Measurements from ENCODE around the gene HDHD2.

The HDHD2 gene

GRCh38 chr18:47143899-47144485, 6.3 kb downstream of the HDHD2 start:
- no peak for DNase-seq

GRCh38 chr18:47143153-47143552, 7.1 kb downstream of the HDHD2 start:
- no peak for DNase-seq

DNA sequence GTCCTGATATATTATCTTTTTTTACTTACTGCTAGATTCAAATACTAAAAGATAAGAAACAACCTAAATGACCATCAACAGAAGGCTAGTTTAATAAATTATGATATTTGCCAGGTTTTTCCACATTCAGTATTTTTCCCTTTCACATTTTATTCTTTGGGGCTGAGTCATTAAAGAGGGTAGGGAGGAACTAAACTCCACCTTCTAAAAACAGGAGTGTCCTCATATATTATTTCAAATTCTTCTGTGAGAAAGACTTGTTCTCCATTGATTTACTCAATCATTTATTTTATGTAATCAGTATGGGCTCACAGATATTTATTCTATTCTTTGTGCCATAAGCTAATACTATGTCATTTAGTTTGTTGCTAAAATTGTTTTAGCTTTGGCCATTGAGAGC, 9.0 kb downstream of the HDHD2 start:
- no peak for DNase-seq

DNA sequence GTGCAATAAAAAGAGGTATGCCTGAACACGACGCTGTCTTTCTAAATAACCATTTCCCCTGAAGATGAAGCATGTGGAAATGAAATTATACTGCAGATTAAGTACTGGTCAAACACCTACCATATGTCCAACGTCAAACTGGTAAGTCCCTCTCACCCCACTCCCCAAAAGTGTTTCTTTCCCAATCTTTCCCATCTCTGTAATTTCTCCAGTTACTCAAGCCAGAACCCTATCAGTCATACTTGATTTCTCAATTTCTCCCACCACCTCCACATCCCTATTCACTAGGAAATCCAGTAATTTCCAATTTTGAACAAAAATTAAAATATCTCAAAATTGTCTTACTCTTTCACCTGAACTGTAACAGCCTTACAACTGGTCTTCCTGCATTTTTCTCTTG, 29.2 kb downstream of the HDHD2 start:
- DNase-seq = no peak

DNA sequence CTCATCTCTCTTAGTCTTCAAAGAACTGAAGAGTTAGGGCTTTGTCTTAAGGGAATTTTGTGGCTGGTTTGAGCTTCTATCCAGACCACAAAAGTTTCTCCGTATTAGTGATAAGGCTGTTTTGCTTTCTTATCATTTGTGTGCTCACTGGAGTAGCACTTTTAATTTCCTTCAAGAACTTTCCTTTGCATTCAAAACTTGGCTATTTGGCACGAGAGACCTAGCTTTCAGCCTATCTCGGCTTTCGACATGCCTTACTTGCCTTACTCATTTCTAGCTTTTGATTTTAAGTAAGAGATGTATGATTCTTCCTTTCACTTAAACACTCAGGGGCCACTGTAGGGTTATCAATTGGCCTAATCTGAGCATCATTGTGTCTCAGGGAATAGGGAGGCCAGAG, 29.9 kb downstream of the HDHD2 start:
- no peak for DNase-seq

DNA sequence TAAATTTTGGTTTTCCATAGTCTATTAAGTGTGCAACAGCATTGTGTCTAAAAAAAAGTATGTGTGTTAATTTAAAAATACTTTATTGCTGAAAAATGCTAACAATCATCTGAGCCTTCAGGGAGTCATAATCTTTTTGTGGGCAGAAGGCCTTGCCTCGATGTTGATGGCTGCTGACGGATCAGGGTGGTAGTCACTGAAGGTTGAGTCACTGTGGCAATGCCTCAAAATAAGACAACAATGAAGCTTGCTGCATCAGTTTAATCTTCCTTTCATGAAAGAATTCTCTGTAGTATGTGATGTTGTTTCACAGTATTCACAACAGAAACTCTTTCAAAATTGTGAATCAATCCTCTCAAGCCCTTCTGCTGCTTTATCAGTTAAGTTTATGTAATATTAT, 31.3 kb downstream of the HDHD2 start:
- no peak for DNase-seq

GRCh38 chr18:47115205-47115604, 35.1 kb downstream of the HDHD2 start:
- DNase-seq = no peak

GRCh38 chr18:47113796-47114540, 36.3 kb downstream of the HDHD2 start:
- no peak for DNase-seq

DNA sequence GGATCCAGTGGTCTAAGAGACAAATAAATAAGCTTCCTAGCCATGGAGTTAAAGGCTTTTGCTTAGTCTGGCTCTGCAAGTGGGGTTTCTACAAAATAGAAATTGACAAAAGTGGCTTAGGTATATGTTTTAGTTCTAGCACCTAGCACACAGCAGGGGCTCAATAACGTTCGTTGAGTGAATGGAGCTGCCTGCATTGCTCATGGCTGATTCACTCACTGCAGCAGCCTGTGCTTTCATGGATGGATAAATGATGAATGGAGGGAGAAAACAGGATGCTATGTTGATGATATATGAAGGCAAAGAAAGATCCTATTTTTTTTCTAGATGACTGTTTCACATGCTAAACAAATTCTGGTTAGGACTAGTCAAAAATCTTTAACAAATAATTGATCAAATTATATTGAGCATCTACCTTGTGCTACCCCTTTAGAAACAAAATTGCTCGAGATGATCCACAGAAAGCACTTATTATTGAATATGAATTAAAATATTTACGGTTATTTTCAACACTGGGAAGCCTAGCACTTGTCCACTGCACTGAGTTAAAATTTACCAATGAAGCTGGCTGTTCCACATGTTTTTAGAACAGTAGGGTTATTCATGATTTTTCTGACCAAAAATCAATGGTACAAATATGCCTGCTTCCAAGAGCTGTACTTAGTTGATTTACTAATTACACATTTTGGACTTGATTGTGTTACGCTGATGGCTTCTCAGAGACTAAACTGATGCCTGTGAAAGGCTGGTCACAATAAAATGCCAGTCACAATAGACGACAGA, 39.6 kb downstream of the HDHD2 start:
- DNase-seq = no peak

GRCh38 chr18:47109720-47110119, 40.6 kb downstream of the HDHD2 start:
- DNase-seq = no peak

DNA sequence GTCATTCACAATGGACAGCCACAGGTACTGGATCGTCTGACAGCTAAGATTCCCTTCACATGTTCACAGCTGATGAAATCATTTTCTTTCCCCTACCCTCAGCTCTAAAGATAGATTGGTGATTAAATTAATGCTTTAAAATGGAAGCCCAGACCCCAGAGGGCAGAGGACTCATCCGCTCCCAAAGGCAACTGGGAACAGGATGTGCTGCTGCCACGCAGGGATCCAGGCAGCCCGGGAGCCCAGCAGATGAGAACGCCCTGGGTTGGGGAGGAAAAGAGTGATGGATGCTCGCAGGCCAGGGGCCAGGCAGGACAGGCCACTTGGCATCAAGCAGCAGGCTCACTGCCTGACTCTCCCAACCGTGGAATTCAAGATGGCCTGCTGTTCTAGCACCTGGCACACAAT, 41.3 kb downstream of the HDHD2 start:
- DNase-seq = no peak

DNA sequence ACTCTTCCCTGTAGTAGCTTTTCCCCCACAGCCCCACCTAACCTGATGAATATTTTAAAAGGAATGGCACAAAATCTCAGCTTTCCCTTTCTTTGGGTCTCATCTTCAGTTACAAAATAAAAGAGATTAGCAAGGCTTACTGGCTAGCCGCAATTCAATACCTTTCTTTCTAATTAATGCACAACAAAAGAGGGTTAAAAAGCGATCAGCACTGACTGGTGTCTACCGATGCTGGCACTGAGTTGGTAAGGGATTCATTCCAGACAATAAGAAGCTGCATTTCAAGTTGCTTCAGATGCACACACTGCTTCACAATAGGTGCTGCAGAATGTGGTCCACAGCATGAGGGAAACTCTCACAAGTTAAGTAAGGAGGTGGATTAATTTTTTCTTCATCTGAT, 41.9 kb downstream of the HDHD2 start:
- no peak for DNase-seq

- DNase-seq = no peak
These were observed 50.0 kb downstream of the HDHD2 start for GRCh38 chr18:47100212-47100831.

- no peak for DNase-seq
These were observed 54.5 kb downstream of the HDHD2 start for GRCh38 chr18:47095810-47096209.

DNA sequence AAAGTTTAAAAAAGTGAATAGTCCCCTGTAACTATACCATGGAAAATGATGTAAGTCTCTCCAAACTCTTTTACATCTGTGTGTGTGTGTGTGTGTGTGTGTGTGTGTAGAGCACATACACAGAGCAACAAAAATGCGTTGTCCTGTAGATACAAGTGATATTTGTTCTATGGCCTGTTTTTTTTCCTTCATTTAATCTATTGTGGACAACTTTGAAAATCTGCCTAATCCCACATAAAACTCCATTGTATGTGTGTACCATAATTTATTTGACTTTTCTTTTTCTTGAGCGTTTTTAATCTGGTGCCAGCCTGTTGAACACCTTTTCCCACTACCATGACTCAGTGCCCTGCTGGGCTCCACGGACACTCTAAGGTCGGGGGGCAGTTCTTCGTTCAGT, 62.6 kb downstream of the HDHD2 start:
- DNase-seq = no peak

- no peak for DNase-seq
These were observed 68.7 kb downstream of the HDHD2 start for GRCh38 chr18:47081578-47081977.

DNA sequence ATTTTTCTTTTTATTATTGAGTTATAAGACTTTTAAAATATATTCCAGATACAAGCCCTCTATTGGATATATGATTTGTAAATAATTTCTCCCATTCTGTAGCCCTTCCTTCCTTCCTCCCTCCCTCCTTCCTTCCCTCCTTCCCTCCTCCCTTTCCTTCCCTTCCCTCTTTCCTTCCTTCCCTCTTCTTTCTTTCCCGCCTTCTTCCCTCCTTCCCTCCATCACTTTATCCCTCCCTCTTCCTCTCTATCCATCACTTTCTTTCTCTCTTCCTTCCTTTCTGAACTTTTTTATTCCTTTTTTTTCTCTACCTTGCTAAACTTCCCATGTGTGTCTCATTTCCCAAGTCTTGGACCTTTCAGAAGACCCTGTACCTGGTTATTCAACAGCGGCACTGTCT, 69.4 kb downstream of the HDHD2 start:
- no peak for DNase-seq

- no peak for DNase-seq
These were observed 73.2 kb downstream of the HDHD2 start for GRCh38 chr18:47077111-47077510.

DNA sequence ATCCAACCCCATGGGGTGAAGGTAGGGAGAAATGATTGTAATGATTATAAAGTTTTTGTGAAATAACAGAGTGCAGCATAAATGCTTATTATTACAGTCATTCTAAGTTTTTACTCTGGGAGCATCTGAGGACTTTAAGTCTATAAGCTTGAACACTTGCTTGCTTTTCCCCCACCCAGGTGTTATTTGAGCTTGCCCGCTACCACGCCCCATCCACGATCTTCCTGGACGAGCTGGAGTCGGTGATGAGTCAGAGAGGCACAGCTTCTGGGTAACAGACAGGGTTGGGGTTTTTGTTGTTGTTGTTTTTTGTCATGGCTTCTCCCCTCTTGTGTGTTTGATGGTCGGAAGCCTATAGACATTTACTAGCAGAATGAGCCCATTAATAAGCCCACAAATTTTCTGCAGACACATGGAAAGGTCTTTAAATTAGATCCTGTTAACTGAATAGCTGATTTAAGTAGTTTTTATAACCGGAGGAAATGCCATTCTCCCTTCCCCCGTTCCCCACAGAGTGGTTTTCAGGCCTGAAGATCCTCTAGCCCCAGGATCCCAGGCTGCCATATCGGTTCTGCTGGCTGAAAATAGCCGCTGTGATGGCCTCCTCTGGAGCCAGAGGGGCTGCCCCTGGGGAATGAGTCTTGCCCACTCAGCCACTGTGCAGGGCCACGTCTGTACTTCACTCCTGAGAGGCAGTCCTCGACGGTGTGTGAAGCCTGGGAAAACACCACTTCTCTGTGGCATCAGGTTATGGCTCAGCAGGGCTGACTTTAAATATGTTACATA, 75.0 kb downstream of the HDHD2 start:
- no peak for DNase-seq

DNA sequence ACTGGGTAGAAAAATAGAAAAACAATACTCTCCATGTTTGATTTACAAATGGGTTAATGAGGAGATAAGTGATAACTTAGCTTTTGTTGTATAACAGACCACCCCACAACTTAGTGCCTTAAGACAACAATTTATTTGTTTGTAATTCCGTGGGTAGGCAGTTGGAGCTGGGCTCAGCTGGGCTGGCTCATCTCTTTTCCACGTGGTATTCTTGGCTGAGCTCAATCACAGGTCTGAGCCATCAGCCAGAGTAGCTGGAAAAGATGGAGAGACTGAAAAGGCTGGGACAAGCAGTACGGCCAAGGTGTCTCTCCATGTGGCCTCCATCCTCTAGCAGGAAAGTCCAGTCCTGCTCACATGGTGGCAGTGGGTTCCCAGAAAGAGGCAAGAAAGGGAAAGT, 82.7 kb downstream of the HDHD2 start:
- DNase-seq = no peak

DNA sequence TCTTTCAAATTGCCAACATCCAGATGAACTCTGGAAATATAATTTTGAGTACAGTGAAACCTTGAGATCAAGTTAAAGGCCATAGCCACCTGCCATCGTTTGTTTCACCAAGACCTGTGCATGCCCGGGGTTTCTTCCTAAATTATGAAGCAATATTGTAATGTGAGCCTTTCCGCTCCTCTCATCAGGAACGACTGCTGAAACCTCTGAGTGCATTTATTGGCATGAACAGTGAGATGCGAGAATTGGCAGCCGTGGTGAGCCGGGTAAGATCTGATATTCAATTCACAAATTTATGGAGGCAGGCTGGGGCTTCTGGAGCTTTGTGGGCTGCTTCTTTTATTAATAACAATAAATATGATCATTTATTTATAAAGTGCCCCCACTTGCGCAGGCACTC, 87.2 kb downstream of the HDHD2 start:
- DNase-seq = no peak

- DNase-seq = no peak
These were observed 87.8 kb downstream of the HDHD2 start for GRCh38 chr18:47062471-47062870.
